ENCODE results near the gene PIK3CB.

Gene PIK3CB

GRCh38 chr3:138797508-138798038, 37.2 kb downstream of the PIK3CB start:
- H3K4me3 ChIP-seq (ENCODE audit: insufficient read depth, low read length, poor library complexity, severe bottlenecking): no peak overlapping the region
- TF ChIP-seq EZH2phosphoT487 (conservative IDR thresholded peaks at IDR 0.05; ENCODE audit: low read length) (no peak), CTCF (IDR thresholded peaks at IDR 0.05; ENCODE audit: insufficient read depth, low read length, poor library complexity, severe bottlenecking) (no peak)
- no peak overlapping the region for H2AFZ ChIP-seq (ENCODE audit: low read depth, low read length, severe bottlenecking)
- no peaks in the 10 kb centered on the region for H3K9me2 ChIP-seq (replicated peaks; ENCODE audit: insufficient read depth, low read length)
- no peak overlapping the region for H3K4me2 ChIP-seq (ENCODE audit: low read depth, low read length, poor library complexity, severe bottlenecking)
- no peaks in the 10 kb centered on the region for H3K9me3 ChIP-seq (ENCODE audit: insufficient read depth, low read length)
- H3K27me3 ChIP-seq (ENCODE audit: low read length): no peaks in the 10 kb centered on the region
- no peaks in the 10 kb centered on the region for H3K36me3 ChIP-seq (ENCODE audit: low read length)
- H3F3A ChIP-seq (ENCODE audit: insufficient read depth): no peaks in the 10 kb centered on the region
- H3K9ac ChIP-seq (ENCODE audit: low read length): no peak overlapping the region
- H4K20me1 ChIP-seq (ENCODE audit: low read depth, low read length): no peaks in the 10 kb centered on the region
- no peak overlapping the region for H3K27ac ChIP-seq (ENCODE audit: low read depth, low read length)
- peaks cover 51% of the 10 kb centered on the region for H3K79me2 ChIP-seq (ENCODE audit: insufficient read depth, low read length)

- no peak overlapping the region for H3K4me3 ChIP-seq (ENCODE audit: insufficient read depth, low read length, poor library complexity, severe bottlenecking)
- H3K27ac ChIP-seq (ENCODE audit: low read depth, low read length): no peak overlapping the region
- H3K36me3 ChIP-seq (ENCODE audit: low read length): no peaks in the 10 kb centered on the region
- no peak overlapping the region for H3K9ac ChIP-seq (ENCODE audit: low read length)
- H3K79me2 ChIP-seq (ENCODE audit: insufficient read depth, low read length): peaks cover 47% of the 10 kb centered on the region
- H2AFZ ChIP-seq (ENCODE audit: low read depth, low read length, severe bottlenecking): no peak overlapping the region
- H3F3A ChIP-seq (ENCODE audit: insufficient read depth): no peaks in the 10 kb centered on the region
- H3K4me2 ChIP-seq (ENCODE audit: low read depth, low read length, poor library complexity, severe bottlenecking): no peak overlapping the region
- no peaks in the 10 kb centered on the region for H3K27me3 ChIP-seq (ENCODE audit: low read length)
- H3K9me3 ChIP-seq (ENCODE audit: insufficient read depth, low read length): no peaks in the 10 kb centered on the region
- TF ChIP-seq EZH2phosphoT487 (conservative IDR thresholded peaks at IDR 0.05; ENCODE audit: low read length) (no peak), CTCF (IDR thresholded peaks at IDR 0.05; ENCODE audit: insufficient read depth, low read length, poor library complexity, severe bottlenecking) (no peak)
- H3K9me2 ChIP-seq (replicated peaks; ENCODE audit: insufficient read depth, low read length): no peaks in the 10 kb centered on the region
- H4K20me1 ChIP-seq (ENCODE audit: low read depth, low read length): no peaks in the 10 kb centered on the region
Measured at GRCh38 chr3:138796761-138797160, 38.0 kb downstream of the PIK3CB start.

GRCh38 chr3:138786788-138787271, 47.9 kb downstream of the PIK3CB start:
- no peak overlapping the region for H3K4me3 ChIP-seq (ENCODE audit: insufficient read depth, low read length, poor library complexity, severe bottlenecking)
- no peak overlapping the region for H3K9ac ChIP-seq (ENCODE audit: low read length)
- no peaks in the 10 kb centered on the region; the same call in 1 of the 2 replicates for H3K79me2 ChIP-seq (ENCODE audit: insufficient read depth, low read length)
- H3K9me2 ChIP-seq (replicated peaks; ENCODE audit: insufficient read depth, low read length): no peaks in the 10 kb centered on the region
- no peaks in the 10 kb centered on the region for H3K27me3 ChIP-seq (ENCODE audit: low read length)
- TF ChIP-seq EZH2phosphoT487 (conservative IDR thresholded peaks at IDR 0.05; ENCODE audit: low read length) (no peak), CTCF (IDR thresholded peaks at IDR 0.05; ENCODE audit: insufficient read depth, low read length, poor library complexity, severe bottlenecking) (no peak)
- H3K9me3 ChIP-seq (ENCODE audit: insufficient read depth, low read length): no peaks in the 10 kb centered on the region
- no peak overlapping the region for H2AFZ ChIP-seq (ENCODE audit: low read depth, low read length, severe bottlenecking)
- H3F3A ChIP-seq (ENCODE audit: insufficient read depth): no peaks in the 10 kb centered on the region
- no peak overlapping the region for H3K4me2 ChIP-seq (ENCODE audit: low read depth, low read length, poor library complexity, severe bottlenecking)
- H4K20me1 ChIP-seq (ENCODE audit: low read depth, low read length): no peaks in the 10 kb centered on the region
- no peak overlapping the region for H3K27ac ChIP-seq (ENCODE audit: low read depth, low read length)
- no peaks in the 10 kb centered on the region for H3K36me3 ChIP-seq (ENCODE audit: low read length)
